SK-N-SH (cell line): Measurements from ENCODE around the gene ST6GALNAC6. TPM values are rescaled to one million over a fixed set of nuclear protein-coding genes. Genes with fewer than 3 reads are reported as not detected.

ENCODE experiments used
- CTCF ChIA-PET: fragments of 300-600, 350-600 bp; formaldehyde crosslinking; extraction: SDS; loops from one replicate; lab custom pipeline; 2021; lab: Yijun Ruan, JAX
- POLR2A ChIA-PET: fragments of 350-600 bp; sonication (Branson Sonifier 250); formaldehyde crosslinking; extraction: SDS; loops from one replicate; lab custom pipeline; 2020; ENCODE audit warnings: antibody characterized with exemption, inconsistent platforms; lab: Yijun Ruan, JAX
- DNase-seq: peaks from one replicate; pipeline ENCODE4 v3.0.0; 2012
- H2AFZ ChIP-seq: fragments of 200-600 bp; sonication (generic); 2 replicates; pipeline ENCODE4 v1.8.1; 2016; ENCODE audit warnings: antibody characterized with exemption, mild to moderate bottlenecking, low read depth
- H3F3A ChIP-seq: fragments of 200-600 bp; sonication (generic); replicated peaks from 2 replicates; pipeline ENCODE3; 2016; ENCODE audit warnings: antibody characterized with exemption, mild to moderate bottlenecking; ENCODE audit not compliant: insufficient read depth
- H3K27ac ChIP-seq, 2 experiments: fragments of 200-500 bp in 1 of 2; fragments of 200-600 bp in 1 of 2; sonication (Bioruptor generic) in 1 of 2; sonication (generic), shearing (Covaris generic) in 1 of 2; 2 replicates each; pipeline versions ENCODE4 v1.5.1 to v1.6.1; 2014 to 2016; ENCODE audit warnings: low read depth in 2 of 2, inconsistent platforms in 1 of 2, low read length in 1 of 2, mild to moderate bottlenecking in 1 of 2, mixed read lengths in 1 of 2
- H3K27me3 ChIP-seq: fragments of 200-600 bp; sonication (generic), shearing (Covaris generic); 2 replicates; pipeline ENCODE4 v1.6.1; 2016; ENCODE audit warnings: mixed run types; ENCODE audit not compliant: insufficient read depth
- H3K36me3 ChIP-seq, 2 experiments: fragments of 200-500 bp in 1 of 2; fragments of 200-600 bp in 1 of 2; sonication (Bioruptor generic) in 1 of 2; sonication (generic) in 1 of 2; replicated peaks in 1 of 2; 2 replicates each; pipeline versions ENCODE3 to v1.5.1; 2014 to 2016; ENCODE audit warnings: low read length in 1 of 2, mild to moderate bottlenecking in 1 of 2; ENCODE audit not compliant: insufficient read depth in 2 of 2, control insufficient read depth in 1 of 2
- H3K4me1 ChIP-seq, 2 experiments: fragments of 200-500 bp in 1 of 2; fragments of 200-600 bp in 1 of 2; sonication (Bioruptor generic) in 1 of 2; sonication (generic), shearing (Covaris generic) in 1 of 2; 2 replicates each; pipeline versions ENCODE4 v1.5.1 to v1.6.1; 2014 to 2016; ENCODE audit warnings: low read depth in 1 of 2, low read length in 1 of 2, mixed run types in 1 of 2; ENCODE audit not compliant: insufficient read depth in 2 of 2, control insufficient read depth in 1 of 2
- H3K4me2 ChIP-seq: fragments of 200-600 bp; sonication (generic), shearing (Covaris generic); 2 replicates; pipeline ENCODE4 v1.6.1; 2017; ENCODE audit warnings: mixed run types
- H3K4me3 ChIP-seq, 2 experiments: fragments of 200-500 bp in 1 of 2; fragments of 200-600 bp in 1 of 2; sonication (Bioruptor generic) in 1 of 2; sonication (generic), shearing (Covaris generic) in 1 of 2; 2 replicates each; pipeline versions ENCODE4 v1.5.1 to v1.8.1; 2014 to 2016; ENCODE audit warnings: low read depth in 2 of 2, inconsistent platforms in 1 of 2, low read length in 1 of 2, mild to moderate bottlenecking in 1 of 2, mixed read lengths in 1 of 2, moderate library complexity in 1 of 2
- H3K79me2 ChIP-seq: fragments of 200-600 bp; sonication (generic); 2 replicates; pipeline ENCODE4 v1.8.1; 2017; ENCODE audit warnings: mild to moderate bottlenecking; ENCODE audit not compliant: insufficient read depth
- H3K9ac ChIP-seq: fragments of 200-600 bp; sonication (generic); 2 replicates; pipeline ENCODE4 v1.6.1; 2017; ENCODE audit warnings: mixed run types
- H3K9me2 ChIP-seq: fragments of 200-600 bp; sonication (generic); 2 replicates; pipeline ENCODE4 v1.6.1; 2017; ENCODE audit warnings: mixed run types
- H3K9me3 ChIP-seq: fragments of 200-600 bp; sonication (generic); 2 replicates; pipeline ENCODE4 v1.6.1; 2017; ENCODE audit warnings: mixed run types, mild to moderate bottlenecking, moderate library complexity
- H4K20me1 ChIP-seq: fragments of 200-600 bp; sonication (generic); 2 replicates; pipeline ENCODE4 v1.6.1; 2017; ENCODE audit warnings: mild to moderate bottlenecking, mixed run types; ENCODE audit not compliant: insufficient read depth
- ELF1 ChIP-seq: IDR thresholded peaks from 2 replicates; pipeline ENCODE4 v1.4.0; 2012
- EZH2phosphoT487 ChIP-seq: fragments of 200-600 bp; sonication (generic); IDR thresholded peaks from 2 replicates; pipeline ENCODE4 v1.6.1; 2017; ENCODE audit warnings: low read depth, mixed run types, mild to moderate bottlenecking, antibody characterized with exemption, moderate library complexity, borderline replicate concordance
- FOXJ3 ChIP-seq: sonication (generic); formaldehyde crosslinking; IDR thresholded peaks from 2 replicates; pipeline ENCODE4 v1.5.1; 2020; ENCODE audit warnings: mild to moderate bottlenecking, missing genetic modification reagents
- GATA2 ChIP-seq: sonication (generic); formaldehyde crosslinking; IDR thresholded peaks from 2 replicates; pipeline ENCODE4 v1.5.0; 2020; ENCODE audit warnings: mild to moderate bottlenecking, missing genetic modification reagents
- IRF3 ChIP-seq: fragments of 150-350 bp; IDR thresholded peaks from 2 replicates; pipeline ENCODE4 v1.6.1; 2016; ENCODE audit warnings: mild to moderate bottlenecking, low read depth, low read length
- MAX ChIP-seq: IDR thresholded peaks from 2 replicates; pipeline ENCODE4 v1.4.0; 2012; ENCODE audit warnings: low read depth
- SMC3 ChIP-seq: IDR thresholded peaks from 2 replicates; pipeline ENCODE4 v1.6.1; 2012; ENCODE audit warnings: low read depth, low read length, improper control_type of control experiment
- YY1 ChIP-seq: IDR thresholded peaks from 2 replicates; pipeline ENCODE4 v1.4.0; 2012; ENCODE audit warnings: low read depth, mild to moderate bottlenecking
- WGBS: methylation state at CpG from one replicate; pipeline ENCODE4 v1.1.6; 2017; ENCODE audit warnings: low lambda C conversion rate; 5-methylcytosine and 5-hydroxymethylcytosine counted together
- polyA plus RNA-seq, 3 experiments: library from polyadenylated mRNA; depleted of rRNA; stranded (reverse); fragments of >200 nt; gene quantifications; 2 replicates each; pipeline ENCODE4 v1.2.3, GENCODE V29; 2012
- small RNA-seq, 7 experiments: library from RNA; depleted of rRNA; stranded (forward); fragments of <200 nt; gene quantifications; one replicate each; pipeline ENCODE3, GENCODE V24; 2012
- TF ChIP-seq, protein P1 (sequence below): fragments of 200-600 bp; sonication (generic); IDR thresholded peaks from 2 replicates; pipeline ENCODE4 v1.6.1; 2017; ENCODE audit warnings: antibody characterized with exemption, mild to moderate bottlenecking, moderate library complexity
- TF ChIP-seq, protein P2 (sequence below): IDR thresholded peaks from 2 replicates; pipeline ENCODE4; 2012

Gene ST6GALNAC6
- polyA plus RNA-seq, 1 of the 3 experiments (the other 2 are of a cell fraction): 34.8 TPM

DNA sequence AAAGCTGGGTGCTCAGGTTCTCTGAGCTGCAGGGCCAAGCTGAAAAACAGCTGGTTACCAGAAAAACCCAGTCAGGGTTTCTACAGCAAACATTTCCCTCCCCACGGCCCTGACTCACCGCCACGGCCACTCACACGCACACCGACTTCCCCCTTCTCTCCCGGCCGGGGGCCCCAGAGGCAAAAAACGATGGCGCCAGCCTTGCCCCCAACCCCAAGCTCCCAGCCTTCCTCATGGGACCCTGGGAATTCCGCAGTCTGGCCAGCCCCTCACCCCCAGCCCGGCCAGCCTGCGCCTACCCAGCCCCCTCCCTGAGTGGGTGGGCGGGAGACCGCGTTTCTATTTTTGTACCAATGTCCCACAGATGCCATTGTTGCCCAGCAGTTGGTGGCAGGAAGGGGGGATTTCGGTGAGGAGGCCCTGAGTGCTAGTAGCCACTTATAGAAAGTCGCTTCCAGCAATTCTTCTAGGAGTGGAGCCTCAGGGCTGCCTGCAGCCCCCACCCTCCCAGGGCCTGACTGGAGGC lies 63.3 kb downstream of the ST6GALNAC6 start:
- H2AFZ ChIP-seq: no peak overlapping the region
- no peaks in the 10 kb centered on the region for H3K9me2 ChIP-seq
- TF ChIP-seq FOXJ3 (CRISPR knock-in tag) (no peak), ELF1 (no peak), IRF3 (no peak), GATA2 (CRISPR knock-in tag) (no peak), EZH2phosphoT487 (no peak), MAX (no peak), SMC3 (no peak), YY1 (no peak)
- TF ChIP-seq, protein P1, sequence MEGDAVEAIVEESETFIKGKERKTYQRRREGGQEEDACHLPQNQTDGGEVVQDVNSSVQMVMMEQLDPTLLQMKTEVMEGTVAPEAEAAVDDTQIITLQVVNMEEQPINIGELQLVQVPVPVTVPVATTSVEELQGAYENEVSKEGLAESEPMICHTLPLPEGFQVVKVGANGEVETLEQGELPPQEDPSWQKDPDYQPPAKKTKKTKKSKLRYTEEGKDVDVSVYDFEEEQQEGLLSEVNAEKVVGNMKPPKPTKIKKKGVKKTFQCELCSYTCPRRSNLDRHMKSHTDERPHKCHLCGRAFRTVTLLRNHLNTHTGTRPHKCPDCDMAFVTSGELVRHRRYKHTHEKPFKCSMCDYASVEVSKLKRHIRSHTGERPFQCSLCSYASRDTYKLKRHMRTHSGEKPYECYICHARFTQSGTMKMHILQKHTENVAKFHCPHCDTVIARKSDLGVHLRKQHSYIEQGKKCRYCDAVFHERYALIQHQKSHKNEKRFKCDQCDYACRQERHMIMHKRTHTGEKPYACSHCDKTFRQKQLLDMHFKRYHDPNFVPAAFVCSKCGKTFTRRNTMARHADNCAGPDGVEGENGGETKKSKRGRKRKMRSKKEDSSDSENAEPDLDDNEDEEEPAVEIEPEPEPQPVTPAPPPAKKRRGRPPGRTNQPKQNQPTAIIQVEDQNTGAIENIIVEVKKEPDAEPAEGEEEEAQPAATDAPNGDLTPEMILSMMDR: no peak
- TF ChIP-seq, protein P2, sequence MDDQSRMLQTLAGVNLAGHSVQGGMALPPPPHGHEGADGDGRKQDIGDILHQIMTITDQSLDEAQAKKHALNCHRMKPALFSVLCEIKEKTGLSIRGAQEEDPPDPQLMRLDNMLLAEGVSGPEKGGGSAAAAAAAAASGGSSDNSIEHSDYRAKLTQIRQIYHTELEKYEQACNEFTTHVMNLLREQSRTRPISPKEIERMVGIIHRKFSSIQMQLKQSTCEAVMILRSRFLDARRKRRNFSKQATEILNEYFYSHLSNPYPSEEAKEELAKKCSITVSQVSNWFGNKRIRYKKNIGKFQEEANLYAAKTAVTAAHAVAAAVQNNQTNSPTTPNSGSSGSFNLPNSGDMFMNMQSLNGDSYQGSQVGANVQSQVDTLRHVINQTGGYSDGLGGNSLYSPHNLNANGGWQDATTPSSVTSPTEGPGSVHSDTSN: no peak
- no peak overlapping the region for H3K4me3 ChIP-seq
- no peak for DNase-seq
- no peaks in the 10 kb centered on the region for H3K36me3 ChIP-seq
- peak overlapping the region in 1 of 2 experiments; percentile 43; a peak in 2 of 4 replicates for H3K27ac ChIP-seq
- H3K4me2 ChIP-seq: peak overlapping the region; percentile 27; the same call in 1 of the 2 replicates
- peaks cover 27% of the 10 kb centered on the region for H3F3A ChIP-seq
- peaks cover 0 to 34% of the 10 kb centered on the region in 2 experiments; a peak in 3 of 4 replicates for H3K4me1 ChIP-seq
- 67% methylated on average over 11 of the region's 17 CpGs for WGBS
- ChIA-PET POLR2A (no interaction called here), CTCF (interaction anchor here (1.1 kb wide), 1 partner anchor 12 kb away, joined by 3 read pairs; no protein-coding TSS in a partner anchor)
- H3K27me3 ChIP-seq: no peaks in the 10 kb centered on the region
- H4K20me1 ChIP-seq: no peaks in the 10 kb centered on the region
- H3K9ac ChIP-seq: no peak overlapping the region
- peaks cover 27% of the 10 kb centered on the region; the same call in 1 of the 2 replicates for H3K79me2 ChIP-seq
- H3K9me3 ChIP-seq: no peaks in the 10 kb centered on the region

Small RNAs within 50 kb of the gene (small RNA-seq; reads per million reads assigned to genes)
- 0 to 2.8 (median 0.06) reads per million in 7 experiments for gene MIR4672
- 0 reads per million in 7 experiments for gene RNA5SP296

Other genes with a start within 250 kb of the ST6GALNAC6 start
- gene CFAP157, start 192.6 kb downstream of the ST6GALNAC6 start, polyA plus RNA-seq (2012; rRNA removed): 0.19 and 0.25 TPM in 2 replicates
- gene PTRH1, start 183.9 kb downstream of the ST6GALNAC6 start, polyA plus RNA-seq (2012; rRNA removed): 41.1 and 42.2 TPM in 2 replicates
- gene TTC16, start 183.5 kb downstream of the ST6GALNAC6 start, polyA plus RNA-seq (2012; rRNA removed): 0.03 and 0.05 TPM in 2 replicates
- gene TOR2A, start 164.3 kb downstream of the ST6GALNAC6 start, polyA plus RNA-seq (2012; rRNA removed): 11.9 and 17.2 TPM in 2 replicates
- 0.15 and 0.52 TPM in 2 replicates for gene SH2D3C, start 120.9 kb downstream of the ST6GALNAC6 start, polyA plus RNA-seq (2012; rRNA removed)
- 82.7 and 108 TPM in 2 replicates for gene CDK9, start 113.6 kb downstream of the ST6GALNAC6 start, polyA plus RNA-seq (2012; rRNA removed)
- 82.3 and 82.7 TPM in 2 replicates for gene FPGS, start 96.7 kb downstream of the ST6GALNAC6 start, polyA plus RNA-seq (2012; rRNA removed)
- gene ENG, start 44.9 kb downstream of the ST6GALNAC6 start, polyA plus RNA-seq (2012; rRNA removed): 8.8 and 18.8 TPM in 2 replicates
- gene AK1, start 21.9 kb downstream of the ST6GALNAC6 start, polyA plus RNA-seq (2012; rRNA removed): 103 and 125 TPM in 2 replicates
- gene ST6GALNAC4, start 17.4 kb upstream of the ST6GALNAC6 start, polyA plus RNA-seq (2012; rRNA removed): 28.4 and 30.2 TPM in 2 replicates
- gene PIP5KL1, start 31.2 kb upstream of the ST6GALNAC6 start, polyA plus RNA-seq (2012; rRNA removed): 4.0 and 6.1 TPM in 2 replicates
- gene DPM2, start 38.3 kb upstream of the ST6GALNAC6 start, polyA plus RNA-seq (2012; rRNA removed): 106 and 117 TPM in 2 replicates
- gene EEIG1, start 81.4 kb upstream of the ST6GALNAC6 start, polyA plus RNA-seq (2012; rRNA removed): 17.9 and 26.2 TPM in 2 replicates
- 14.6 and 14.8 TPM in 2 replicates for gene NAIF1, start 167.7 kb upstream of the ST6GALNAC6 start, polyA plus RNA-seq (2012; rRNA removed)
- gene SLC25A25, start 168.6 kb upstream of the ST6GALNAC6 start, polyA plus RNA-seq (2012; rRNA removed): 12.1 and 12.3 TPM in 2 replicates
- gene PTGES2, start 228.1 kb upstream of the ST6GALNAC6 start, polyA plus RNA-seq (2012; rRNA removed): 130 and 141 TPM in 2 replicates
- gene LCN2, start 249.8 kb upstream of the ST6GALNAC6 start, polyA plus RNA-seq (2012; rRNA removed): not detected in 2 replicates